ENCODE measurements around the gene TICRR. TPM values are rescaled to one million over a fixed set of nuclear protein-coding genes. Genes with fewer than 3 reads are reported as not detected.

The TICRR gene
- total and polyA plus RNA-seq, 7 donors: 0.14 to 3.5 (median 0.42) TPM; not detected in 3

DNA sequence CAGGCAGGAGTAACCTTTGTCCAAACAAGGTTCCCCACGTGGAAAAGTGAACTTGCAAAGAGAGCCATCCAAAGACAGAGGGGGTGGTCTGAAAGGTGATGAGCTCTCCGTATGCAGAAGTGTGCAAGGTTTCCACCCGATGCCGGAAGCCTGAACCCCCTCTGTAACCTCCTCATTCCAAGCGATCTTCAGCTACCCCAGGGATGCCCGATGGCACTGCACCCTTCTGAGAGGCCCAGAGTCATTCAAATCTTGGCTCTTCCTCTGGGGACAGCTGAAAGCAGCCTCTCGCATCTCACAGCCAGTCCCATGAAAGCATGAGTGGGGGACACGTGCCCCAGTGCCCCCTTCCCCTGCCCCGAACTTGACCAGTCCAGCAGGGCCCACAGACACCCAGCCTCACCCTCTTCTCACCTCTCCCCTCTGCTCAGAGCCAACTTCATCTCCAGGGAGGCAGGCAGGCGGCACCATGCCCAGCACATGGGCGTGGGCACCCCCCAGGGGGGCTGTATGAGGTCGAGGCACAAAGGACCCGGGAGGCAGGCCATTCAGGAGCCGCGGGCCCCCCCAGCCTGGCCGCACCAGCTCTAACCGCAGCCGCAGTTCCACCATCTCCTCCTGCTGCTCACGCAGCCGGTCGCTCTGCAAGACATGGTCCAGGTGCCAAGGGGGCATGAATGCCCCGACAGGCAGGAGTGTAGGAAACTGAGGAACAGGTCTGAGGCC, 71.3 kb downstream of the TICRR start:
- Histone ChIP-seq H3K9me3 (no peaks in the 10 kb centered on the region), H3K27me3 (no peaks in the 10 kb centered on the region), H3K36me3 (peaks cover 0 to 16% (median 0%) of the 10 kb centered on the region in 4 donors), H3K4me1 (peaks cover 0 to 4% (median 2%) of the 10 kb centered on the region in 4 donors), H3K27ac (no peak overlapping the region), H3K4me3 (no peak overlapping the region)
- no peak for TF ChIP-seq POLR2AphosphoS5 (IDR thresholded peaks at IDR 0.05)
- TF ChIP-seq, protein P1, sequence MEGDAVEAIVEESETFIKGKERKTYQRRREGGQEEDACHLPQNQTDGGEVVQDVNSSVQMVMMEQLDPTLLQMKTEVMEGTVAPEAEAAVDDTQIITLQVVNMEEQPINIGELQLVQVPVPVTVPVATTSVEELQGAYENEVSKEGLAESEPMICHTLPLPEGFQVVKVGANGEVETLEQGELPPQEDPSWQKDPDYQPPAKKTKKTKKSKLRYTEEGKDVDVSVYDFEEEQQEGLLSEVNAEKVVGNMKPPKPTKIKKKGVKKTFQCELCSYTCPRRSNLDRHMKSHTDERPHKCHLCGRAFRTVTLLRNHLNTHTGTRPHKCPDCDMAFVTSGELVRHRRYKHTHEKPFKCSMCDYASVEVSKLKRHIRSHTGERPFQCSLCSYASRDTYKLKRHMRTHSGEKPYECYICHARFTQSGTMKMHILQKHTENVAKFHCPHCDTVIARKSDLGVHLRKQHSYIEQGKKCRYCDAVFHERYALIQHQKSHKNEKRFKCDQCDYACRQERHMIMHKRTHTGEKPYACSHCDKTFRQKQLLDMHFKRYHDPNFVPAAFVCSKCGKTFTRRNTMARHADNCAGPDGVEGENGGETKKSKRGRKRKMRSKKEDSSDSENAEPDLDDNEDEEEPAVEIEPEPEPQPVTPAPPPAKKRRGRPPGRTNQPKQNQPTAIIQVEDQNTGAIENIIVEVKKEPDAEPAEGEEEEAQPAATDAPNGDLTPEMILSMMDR (IDR thresholded peaks at IDR 0.05): no peak
- no peak for TF ChIP-seq POLR2A (IDR thresholded peaks at IDR 0.05)
- no peak for TF ChIP-seq EP300 (IDR thresholded peaks at IDR 0.05)
- WGBS, 2 donors: 71 to 88% methylated on average over 22 of the region's 22 CpGs
- peak; percentile 54 for DNase-seq
- intact Hi-C loops (cut with DNase I): loop anchor here (2.0 kb wide), 1 partner anchor 104 kb away; the partner anchor contains the start of gene MESP1

GRCh38 chr15:89647191-89647851, 72.1 kb downstream of the TICRR start:
- WGBS, 2 donors: 37 to 57% methylated on average over 25 of the region's 25 CpGs
- TF ChIP-seq POLR2AphosphoS5 (IDR thresholded peaks at IDR 0.05): no peak
- TF ChIP-seq POLR2A (IDR thresholded peaks at IDR 0.05): no peak
- TF ChIP-seq EP300 (IDR thresholded peaks at IDR 0.05): no peak
- TF ChIP-seq, protein P1 (IDR thresholded peaks at IDR 0.05): peak; percentile 55 to 86 (median 80)
- Histone ChIP-seq H3K4me1 (peaks cover 0 to 4% (median 2%) of the 10 kb centered on the region in 4 donors), H3K36me3 (peaks cover 0 to 9% (median 0%) of the 10 kb centered on the region in 4 donors), H3K27me3 (no peaks in the 10 kb centered on the region), H3K4me3 (no peak overlapping the region), H3K27ac (no peak overlapping the region), H3K9me3 (no peaks in the 10 kb centered on the region)
- peak; percentile 87 for DNase-seq
- intact Hi-C loops (cut with DNase I): loop anchor here (2.0 kb wide), 1 partner anchor 103 kb away; the partner anchor contains the start of gene MESP1

- intact Hi-C loops (cut with DNase I): no loop called here
- 92 to 95% methylated on average over 102 of the region's 102 CpGs for WGBS, 2 donors
- Histone ChIP-seq H3K36me3 (peaks cover 0 to 8% (median 0%) of the 10 kb centered on the region in 4 donors), H3K27ac (no peak overlapping the region), H3K4me3 (no peak overlapping the region), H3K27me3 (no peaks in the 10 kb centered on the region), H3K9me3 (no peaks in the 10 kb centered on the region), H3K4me1 (peaks cover 0 to 4% (median 2%) of the 10 kb centered on the region in 4 donors)
- TF ChIP-seq EP300 (IDR thresholded peaks at IDR 0.05): no peak
- DNase-seq: peak; percentile 13
Measured at GRCh38 chr15:89648106-89649012, 73.1 kb downstream of the TICRR start.

GRCh38 chr15:89649013-89649625, 73.8 kb downstream of the TICRR start:
- Histone ChIP-seq H3K27me3 (no peaks in the 10 kb centered on the region), H3K4me1 (peaks cover 0 to 9% (median 2%) of the 10 kb centered on the region in 4 donors), H3K36me3 (peaks cover 0 to 8% (median 0%) of the 10 kb centered on the region in 4 donors), H3K4me3 (no peak overlapping the region), H3K27ac (no peak overlapping the region), H3K9me3 (no peaks in the 10 kb centered on the region)
- TF ChIP-seq POLR2AphosphoS5 (IDR thresholded peaks at IDR 0.05) (no peak), EP300 (IDR thresholded peaks at IDR 0.05) (no peak), POLR2A (IDR thresholded peaks at IDR 0.05) (no peak)
- TF ChIP-seq, protein P1 (IDR thresholded peaks at IDR 0.05): no peak
- 95 to 97% methylated on average over 37 of the region's 37 CpGs for WGBS, 2 donors
- DNase-seq: peak; percentile 55
- intact Hi-C loops (cut with DNase I): no loop called here
